ENCODE measurements around the gene ADAMTS13.
A peak's percentile ranks its signal among the peaks of the same experiment; 100 is the strongest.

ADAMTS13 gene

DNA sequence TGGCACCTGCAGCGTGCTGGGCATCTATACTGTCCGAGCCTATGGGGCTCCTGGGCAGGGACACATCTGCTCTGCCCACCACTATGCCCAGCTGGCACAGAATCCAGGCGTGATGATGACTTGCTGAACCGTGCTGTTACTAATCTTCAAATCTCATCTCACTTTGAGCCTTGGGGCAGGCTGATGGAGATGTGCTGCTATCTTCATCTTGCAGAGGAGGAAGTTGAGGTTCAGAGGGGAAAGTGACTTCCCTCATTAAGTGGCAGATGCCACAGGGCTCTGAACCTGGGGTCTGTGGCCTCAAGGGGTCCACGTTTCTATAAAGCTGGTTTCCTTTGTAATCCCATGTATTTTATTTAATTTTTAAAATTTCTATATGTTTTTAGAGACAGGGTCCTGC lies 52.0 kb downstream of the ADAMTS13 start:
- TF ChIP-seq, protein P1, sequence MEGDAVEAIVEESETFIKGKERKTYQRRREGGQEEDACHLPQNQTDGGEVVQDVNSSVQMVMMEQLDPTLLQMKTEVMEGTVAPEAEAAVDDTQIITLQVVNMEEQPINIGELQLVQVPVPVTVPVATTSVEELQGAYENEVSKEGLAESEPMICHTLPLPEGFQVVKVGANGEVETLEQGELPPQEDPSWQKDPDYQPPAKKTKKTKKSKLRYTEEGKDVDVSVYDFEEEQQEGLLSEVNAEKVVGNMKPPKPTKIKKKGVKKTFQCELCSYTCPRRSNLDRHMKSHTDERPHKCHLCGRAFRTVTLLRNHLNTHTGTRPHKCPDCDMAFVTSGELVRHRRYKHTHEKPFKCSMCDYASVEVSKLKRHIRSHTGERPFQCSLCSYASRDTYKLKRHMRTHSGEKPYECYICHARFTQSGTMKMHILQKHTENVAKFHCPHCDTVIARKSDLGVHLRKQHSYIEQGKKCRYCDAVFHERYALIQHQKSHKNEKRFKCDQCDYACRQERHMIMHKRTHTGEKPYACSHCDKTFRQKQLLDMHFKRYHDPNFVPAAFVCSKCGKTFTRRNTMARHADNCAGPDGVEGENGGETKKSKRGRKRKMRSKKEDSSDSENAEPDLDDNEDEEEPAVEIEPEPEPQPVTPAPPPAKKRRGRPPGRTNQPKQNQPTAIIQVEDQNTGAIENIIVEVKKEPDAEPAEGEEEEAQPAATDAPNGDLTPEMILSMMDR (IDR thresholded peaks at IDR 0.05; ENCODE audit: low read depth, low read length) = no peak
- no peak overlapping the region for H3K4me3 ChIP-seq (replicated peaks in 1 of 2; ENCODE audit: low read depth in 2 of 2, low read length in 2 of 2)
- DNase-seq (ENCODE audit: low read depth in 2 of 2) = no peak

DNA sequence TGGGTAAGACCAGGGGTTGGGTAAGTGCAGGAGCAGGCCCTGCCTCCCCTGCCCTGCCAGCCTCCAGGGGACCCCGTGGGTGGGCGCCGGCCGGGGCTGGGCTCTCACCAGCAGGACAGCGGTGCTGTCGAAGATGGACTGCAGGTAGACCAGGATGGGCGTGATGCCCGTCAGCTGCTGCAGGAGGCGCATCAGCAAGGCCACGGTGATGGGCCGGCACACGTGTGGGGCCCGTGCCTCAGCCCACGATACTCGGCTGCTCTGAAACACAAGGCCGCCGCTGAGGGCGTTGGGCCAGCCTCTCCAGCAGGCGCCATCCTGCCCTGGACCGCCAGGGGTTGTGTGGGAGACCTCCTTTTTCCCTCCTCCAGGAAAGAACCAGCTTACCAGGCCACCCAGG lies 52.7 kb downstream of the ADAMTS13 start:
- TF ChIP-seq, protein P1 (IDR thresholded peaks at IDR 0.05; ENCODE audit: low read depth, low read length) = no peak
- no peak overlapping the region for H3K4me3 ChIP-seq (replicated peaks in 1 of 2; ENCODE audit: low read depth in 2 of 2, low read length in 2 of 2)
- DNase-seq (ENCODE audit: low read depth in 2 of 2) = no peak

DNA sequence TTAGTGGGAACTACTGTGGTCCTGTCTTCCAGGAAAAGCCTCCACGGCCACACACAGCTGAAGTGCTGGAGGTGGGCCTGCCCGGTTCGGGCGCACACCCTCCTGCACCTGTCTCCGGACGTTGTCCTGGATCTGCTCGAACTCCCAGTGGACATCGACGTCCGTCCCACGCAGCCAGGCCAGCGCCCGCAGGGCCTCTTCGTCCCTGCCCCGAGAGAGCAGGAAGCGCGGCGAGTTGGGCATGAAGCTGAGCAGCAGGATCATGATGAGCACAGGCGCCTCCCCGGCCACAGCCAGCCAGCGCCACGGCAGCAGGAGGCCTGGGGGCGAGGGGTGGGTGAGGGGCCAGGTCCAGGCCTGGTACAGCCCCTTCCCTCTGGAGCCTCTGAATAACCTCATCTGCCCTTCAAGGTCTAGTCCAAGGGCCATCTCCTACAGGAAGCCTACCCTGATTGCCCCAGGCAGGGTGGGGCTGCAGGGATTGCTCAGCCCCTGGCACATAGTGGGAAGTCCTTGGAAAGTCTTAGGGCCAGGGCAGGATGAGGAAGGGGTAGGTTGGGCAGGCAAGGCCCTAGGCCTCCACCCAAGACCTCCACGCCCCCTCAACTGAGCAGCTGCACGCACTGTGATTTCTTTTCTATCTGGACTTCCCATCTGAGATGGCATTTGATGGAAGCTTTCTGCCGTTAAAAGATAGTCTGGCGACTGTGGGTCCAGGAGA lies 53.3 kb downstream of the ADAMTS13 start:
- no peak overlapping the region for H3K4me3 ChIP-seq (replicated peaks in 1 of 2; ENCODE audit: low read depth in 2 of 2, low read length in 2 of 2)
- no peak for DNase-seq (ENCODE audit: low read depth in 2 of 2)
- TF ChIP-seq, protein P1 (IDR thresholded peaks at IDR 0.05; ENCODE audit: low read depth, low read length) = no peak

DNA sequence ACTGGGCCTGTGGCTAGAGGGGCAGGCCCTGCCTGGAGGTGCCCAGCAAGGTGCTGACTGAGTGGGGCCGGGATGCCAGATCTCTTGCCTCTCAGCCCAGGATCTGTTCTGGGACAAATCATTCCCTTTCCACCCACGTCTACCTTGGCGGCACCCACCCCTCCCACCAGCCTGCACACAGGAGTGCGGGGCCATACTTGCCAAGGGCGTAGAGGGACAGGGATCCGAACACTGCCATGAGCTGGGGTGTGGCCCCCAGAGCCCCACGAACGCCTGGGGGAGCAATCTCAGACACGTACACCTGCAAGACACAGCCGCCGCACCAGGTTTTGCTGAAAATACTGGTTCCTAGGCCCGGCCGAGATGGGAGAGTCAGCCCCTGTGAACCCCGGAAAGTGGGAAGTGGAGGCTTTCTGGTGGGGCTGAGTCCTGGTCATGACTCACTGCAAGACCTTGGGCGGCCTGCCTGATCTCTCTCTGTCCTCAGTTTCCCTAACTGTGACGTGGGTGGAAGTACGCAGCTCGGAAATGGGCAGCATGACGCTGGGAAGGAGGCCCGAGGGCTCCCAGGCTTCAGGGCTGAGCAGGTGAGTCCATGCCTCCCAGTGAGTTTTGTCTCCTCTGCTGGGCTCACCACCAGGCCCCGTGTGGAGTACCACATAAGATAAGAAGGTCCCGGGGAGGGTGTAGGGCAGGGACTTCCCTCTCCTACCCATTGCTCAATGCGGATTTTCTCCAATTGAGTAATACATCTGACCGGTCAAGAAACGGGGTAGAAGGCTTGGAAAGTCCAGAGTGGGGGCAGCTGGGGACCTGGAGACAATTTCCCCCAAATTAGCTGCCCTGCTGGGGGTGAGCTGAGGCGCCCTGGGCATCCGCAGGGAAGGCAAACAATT lies 54.1 kb downstream of the ADAMTS13 start:
- peak overlapping the region in 1 of 2 donors; percentile 26 for H3K4me3 ChIP-seq (replicated peaks in 1 of 2; ENCODE audit: low read depth in 2 of 2, low read length in 2 of 2)
- DNase-seq (ENCODE audit: low read depth in 2 of 2) = peak; percentile 55 to 67
- TF ChIP-seq, protein P1 (IDR thresholded peaks at IDR 0.05; ENCODE audit: low read depth, low read length) = no peak

DNA sequence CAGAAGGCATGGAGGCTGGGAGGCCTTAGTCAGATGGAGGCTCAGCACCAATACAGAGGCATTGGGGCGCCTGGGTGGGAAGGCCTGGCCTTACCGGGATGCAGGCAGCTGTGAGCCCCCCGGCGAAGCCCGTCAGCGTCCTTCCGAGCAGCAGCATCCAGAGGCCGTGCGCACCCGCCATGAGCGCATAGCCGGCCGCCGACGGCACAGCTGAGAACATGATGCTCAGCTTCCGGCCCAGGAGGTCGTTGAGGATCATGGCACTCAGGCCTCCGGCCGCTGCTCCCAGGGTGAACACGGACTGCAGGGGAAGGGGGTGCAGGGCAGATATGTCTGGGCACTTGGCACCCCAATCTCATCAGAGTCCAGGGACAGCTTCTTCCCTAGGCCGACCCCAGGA lies 54.8 kb downstream of the ADAMTS13 start:
- H3K4me3 ChIP-seq (replicated peaks in 1 of 2; ENCODE audit: low read depth in 2 of 2, low read length in 2 of 2) = peak overlapping the region in 1 of 2 donors; percentile 26
- TF ChIP-seq, protein P1 (IDR thresholded peaks at IDR 0.05; ENCODE audit: low read depth, low read length) = no peak
- DNase-seq (ENCODE audit: low read depth in 2 of 2) = no peak

DNA sequence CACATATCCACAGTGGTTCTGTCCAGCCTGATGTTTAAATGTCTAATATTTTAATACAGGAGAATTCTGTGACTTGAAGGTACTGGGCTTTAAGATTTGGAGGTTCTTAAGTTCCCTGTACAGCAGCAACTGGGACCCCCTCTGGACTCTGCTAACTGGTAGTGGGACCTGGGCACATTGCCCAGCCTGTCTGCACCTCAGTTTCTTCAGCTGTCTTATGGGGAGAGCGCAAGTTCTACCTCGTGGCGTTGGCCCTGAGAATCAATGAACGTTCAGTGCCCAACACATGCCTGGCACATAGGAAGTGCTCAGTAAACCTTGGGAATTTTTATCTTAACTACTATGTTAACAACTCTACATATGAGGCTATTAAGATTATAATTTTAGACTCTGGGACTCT lies 55.3 kb downstream of the ADAMTS13 start:
- DNase-seq (ENCODE audit: low read depth in 2 of 2) = no peak
- H3K4me3 ChIP-seq (replicated peaks in 1 of 2; ENCODE audit: low read depth in 2 of 2, low read length in 2 of 2) = peak overlapping the region in 1 of 2 donors; percentile 75
- TF ChIP-seq, protein P1 (IDR thresholded peaks at IDR 0.05; ENCODE audit: low read depth, low read length) = no peak
